ENCODE results near the gene MRPL37.

MRPL37 gene

GRCh38 chr1:54241364-54241763, 41.4 kb downstream of the MRPL37 start:
- no peak for DNase-seq

- DNase-seq: no peak
Measured at GRCh38 chr1:54243022-54243421, 43.1 kb downstream of the MRPL37 start.

- DNase-seq: no peak
Measured at GRCh38 chr1:54244655-54245054, 44.7 kb downstream of the MRPL37 start.

- no peak for DNase-seq
Measured at GRCh38 chr1:54245501-54245900, 45.5 kb downstream of the MRPL37 start.

- DNase-seq: no peak
Measured at GRCh38 chr1:54246116-54246721, 46.3 kb downstream of the MRPL37 start.

- DNase-seq: no peak
Measured at GRCh38 chr1:54247863-54248515, 48.0 kb downstream of the MRPL37 start.

- no peak for DNase-seq
Measured at GRCh38 chr1:54248966-54249365, 49.0 kb downstream of the MRPL37 start.

GRCh38 chr1:54249819-54250435, 50.0 kb downstream of the MRPL37 start:
- no peak for DNase-seq

GRCh38 chr1:54250670-54251069, 50.7 kb downstream of the MRPL37 start:
- DNase-seq: no peak

- DNase-seq: no peak
Measured at GRCh38 chr1:54252371-54252936, 52.5 kb downstream of the MRPL37 start.

GRCh38 chr1:54253480-54253879, 53.5 kb downstream of the MRPL37 start:
- no peak for DNase-seq

- no peak for DNase-seq
Measured at GRCh38 chr1:54254055-54254454, 54.1 kb downstream of the MRPL37 start.

- DNase-seq: no peak
Measured at GRCh38 chr1:54255026-54255702, 55.2 kb downstream of the MRPL37 start.

GRCh38 chr1:54256522-54257345, 56.8 kb downstream of the MRPL37 start:
- no peak for DNase-seq

- no peak for DNase-seq
Measured at GRCh38 chr1:54257346-54257620, 57.3 kb downstream of the MRPL37 start.

- DNase-seq: no peak
Measured at GRCh38 chr1:54257876-54258275, 57.9 kb downstream of the MRPL37 start.

GRCh38 chr1:54259546-54260140, 59.7 kb downstream of the MRPL37 start:
- no peak for DNase-seq

GRCh38 chr1:54260810-54261209, 60.8 kb downstream of the MRPL37 start:
- DNase-seq: no peak

- DNase-seq: no peak
Measured at GRCh38 chr1:54262244-54262643, 62.3 kb downstream of the MRPL37 start.

- no peak for DNase-seq
Measured at GRCh38 chr1:54263601-54264226, 63.7 kb downstream of the MRPL37 start.

- no peak for DNase-seq
Measured at GRCh38 chr1:54265126-54265525, 65.2 kb downstream of the MRPL37 start.

- no peak for DNase-seq
Measured at GRCh38 chr1:54265659-54266058, 65.7 kb downstream of the MRPL37 start.
